Esophagus muscularis mucosa (tissue), 4 donors: ENCODE data around the gene DCHS2. TPM values are rescaled to one million over a fixed set of nuclear protein-coding genes. Genes with fewer than 3 reads are reported as not detected.

Source experiments
- DNase-seq: peaks from one replicate; pipeline ENCODE4 v3.0.0-alpha.2; 2017; ENCODE audit errors: extremely low spot score
- H3K27ac ChIP-seq, 4 donors: fragments of 200-600 bp; sonication (generic); replicated peaks in 1 of 4; 1 replicate in 3 of 4; 2 replicates in 1 of 4; pipeline ENCODE4 v1.5.1; 2016 to 2019; ENCODE audit warnings: mild to moderate bottlenecking in 1 of 4
- H3K27me3 ChIP-seq, 4 donors: fragments of 200-600 bp; sonication (generic); one replicate each; pipeline versions ENCODE4 v1.5.1 to v1.6.0; 2016 to 2019
- H3K36me3 ChIP-seq, 4 donors: fragments of 200-600 bp; sonication (generic); one replicate each; pipeline ENCODE4 v1.5.1; 2016 to 2019
- H3K4me1 ChIP-seq, 4 donors: fragments of 200-600 bp; sonication (generic); one replicate each; pipeline ENCODE4 v1.5.1; 2016 to 2019
- H3K4me3 ChIP-seq, 4 donors: fragments of 200-600 bp; sonication (generic); 1 replicate in 2 of 4; 2 replicates in 2 of 4; pipeline ENCODE4 v1.5.1; 2016 to 2019; ENCODE audit warnings: mild to moderate bottlenecking in 4 of 4, moderate library complexity in 1 of 4
- H3K9me3 ChIP-seq, 4 donors: fragments of 200-600 bp; sonication (generic); 1 replicate in 3 of 4; 2 replicates in 1 of 4; pipeline ENCODE4 v1.5.1; 2016 to 2019
- EP300 ChIP-seq: sonication (generic); formaldehyde crosslinking; IDR thresholded peaks from one replicate; pipeline ENCODE4 v1.6.1; 2017; ENCODE audit warnings: antibody characterized with exemption
- POLR2A ChIP-seq: fragments of 450-650 bp; IDR thresholded peaks from one replicate; pipeline ENCODE4 v1.6.1; 2017; ENCODE audit warnings: antibody characterized with exemption, moderate library complexity, mild to moderate bottlenecking, low read depth
- POLR2AphosphoS5 ChIP-seq, 2 donors: sonication (generic); formaldehyde crosslinking; IDR thresholded peaks; one replicate each; pipeline ENCODE4 v1.6.1; 2017; ENCODE audit warnings: antibody characterized with exemption in 2 of 2
- WGBS: methylation state at CpG from one replicate; pipeline ENCODE4 v1.1.5; 2018; 5-methylcytosine and 5-hydroxymethylcytosine counted together
- intact Hi-C: fragments of 100-400 bp; cut with DNase I; formaldehyde crosslinking; loops from one replicate; pipeline ENCODE4 v1.15.1; 2023
- total RNA-seq, 4 donors: library from RNA; depleted of rRNA; stranded (reverse); fragments of >200 nt; gene quantifications; one replicate each; pipeline versions ENCODE4 v1.1.0 to v1.2.1, GENCODE V29; 2016
- TF ChIP-seq, protein P1 (sequence below), 3 experiments: fragments of 200-600 bp in 2 of 3; fragments of 450-650 bp in 1 of 3; sonication (generic) in 2 of 3; IDR thresholded peaks; one replicate each; pipeline ENCODE4 v1.5.1; 2017 to 2019; ENCODE audit warnings: antibody characterized with exemption in 3 of 3, mild to moderate bottlenecking in 2 of 3, moderate library complexity in 1 of 3

Gene DCHS2
- total RNA-seq, 4 donors from 2014 or later = 2.7 to 5.8 (median 3.2) TPM

DNA sequence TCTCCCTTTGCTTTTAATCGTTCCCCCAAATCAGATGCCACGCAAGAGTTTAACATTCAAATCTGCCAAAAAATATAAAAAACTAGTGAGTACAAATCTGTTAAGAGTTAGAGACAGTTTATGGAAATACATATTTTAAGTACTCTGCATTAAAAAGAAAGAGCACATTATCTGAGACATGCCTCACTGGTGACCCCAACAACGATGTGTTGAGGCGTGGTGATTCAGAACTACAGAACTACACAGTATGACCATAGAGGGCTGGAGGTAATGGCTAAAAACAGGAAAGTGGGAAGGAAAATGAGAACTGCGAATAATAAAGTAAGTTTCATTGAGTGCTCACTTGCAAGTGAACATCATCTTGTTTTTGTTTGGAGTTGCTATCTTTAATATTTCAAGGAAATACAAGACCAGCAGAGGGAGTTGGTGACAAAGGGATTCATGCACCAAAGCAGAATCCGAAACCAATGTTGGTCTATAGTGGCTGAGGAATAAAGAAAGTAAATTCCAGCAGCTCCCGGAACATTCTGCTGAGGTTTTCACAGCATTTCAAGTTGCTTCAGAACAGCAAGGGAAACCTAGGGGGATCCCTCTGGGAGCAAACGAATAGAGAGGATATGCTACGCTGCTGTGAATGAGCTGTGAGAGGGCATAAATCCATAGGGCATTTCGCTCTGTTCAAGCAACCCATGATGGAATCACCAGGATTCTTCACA lies 92.2 kb downstream of the DCHS2 start:
- TF ChIP-seq, protein P1, sequence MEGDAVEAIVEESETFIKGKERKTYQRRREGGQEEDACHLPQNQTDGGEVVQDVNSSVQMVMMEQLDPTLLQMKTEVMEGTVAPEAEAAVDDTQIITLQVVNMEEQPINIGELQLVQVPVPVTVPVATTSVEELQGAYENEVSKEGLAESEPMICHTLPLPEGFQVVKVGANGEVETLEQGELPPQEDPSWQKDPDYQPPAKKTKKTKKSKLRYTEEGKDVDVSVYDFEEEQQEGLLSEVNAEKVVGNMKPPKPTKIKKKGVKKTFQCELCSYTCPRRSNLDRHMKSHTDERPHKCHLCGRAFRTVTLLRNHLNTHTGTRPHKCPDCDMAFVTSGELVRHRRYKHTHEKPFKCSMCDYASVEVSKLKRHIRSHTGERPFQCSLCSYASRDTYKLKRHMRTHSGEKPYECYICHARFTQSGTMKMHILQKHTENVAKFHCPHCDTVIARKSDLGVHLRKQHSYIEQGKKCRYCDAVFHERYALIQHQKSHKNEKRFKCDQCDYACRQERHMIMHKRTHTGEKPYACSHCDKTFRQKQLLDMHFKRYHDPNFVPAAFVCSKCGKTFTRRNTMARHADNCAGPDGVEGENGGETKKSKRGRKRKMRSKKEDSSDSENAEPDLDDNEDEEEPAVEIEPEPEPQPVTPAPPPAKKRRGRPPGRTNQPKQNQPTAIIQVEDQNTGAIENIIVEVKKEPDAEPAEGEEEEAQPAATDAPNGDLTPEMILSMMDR (IDR thresholded peaks at IDR 0.05) = peak; percentile 31 to 47 (median 44)
- TF ChIP-seq POLR2A (no peak), EP300 (no peak)
- H3K36me3 ChIP-seq = no peaks in the 10 kb centered on the region
- intact Hi-C loops = loop anchor here (2.0 to 10.0 kb wide), 2 partner anchors 107 to 225 kb away; no protein-coding TSS in a partner anchor
- no peaks in the 10 kb centered on the region for H3K27me3 ChIP-seq
- H3K27ac ChIP-seq = no peak overlapping the region
- no peak for DNase-seq
- WGBS = 62% methylated on average over 10 of the region's 10 CpGs
- no peaks in the 10 kb centered on the region for H3K4me1 ChIP-seq
- H3K9me3 ChIP-seq = no peaks in the 10 kb centered on the region
- peak overlapping the region; percentile 13 to 40 (median 23) for H3K4me3 ChIP-seq

DNA sequence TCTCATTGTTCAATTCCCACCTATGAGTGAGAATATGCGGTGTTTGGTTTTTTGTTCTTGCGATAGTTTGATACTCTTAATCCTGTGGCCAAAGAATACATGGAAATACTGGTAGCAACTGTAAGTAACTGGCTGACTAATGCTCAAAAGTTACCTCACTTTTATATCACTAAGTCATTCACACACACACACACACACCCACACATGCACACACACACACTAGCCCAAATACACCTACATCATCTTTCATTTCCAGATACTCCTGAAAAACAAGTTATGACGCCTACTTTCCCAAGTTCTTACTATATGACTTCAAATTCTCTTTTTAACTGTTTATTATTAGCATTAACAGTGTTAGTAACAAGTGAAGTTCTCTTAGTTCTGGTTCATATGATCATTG lies 101.3 kb downstream of the DCHS2 start:
- WGBS = 93% methylated on average over 3 of the region's 3 CpGs
- no peak overlapping the region for H3K27ac ChIP-seq
- no peak for TF ChIP-seq POLR2A
- TF ChIP-seq, protein P1 (IDR thresholded peaks at IDR 0.05) = no peak
- TF ChIP-seq EP300 = no peak
- DNase-seq = no peak
- intact Hi-C loops = loop anchor here (10.0 kb wide), 1 partner anchor 234 kb away; no protein-coding TSS in a partner anchor
- no peak overlapping the region for H3K4me3 ChIP-seq
- H3K9me3 ChIP-seq = no peaks in the 10 kb centered on the region
- H3K4me1 ChIP-seq = no peaks in the 10 kb centered on the region
- no peaks in the 10 kb centered on the region for H3K36me3 ChIP-seq
- no peaks in the 10 kb centered on the region for H3K27me3 ChIP-seq

- Histone ChIP-seq H3K4me1 (no peaks in the 10 kb centered on the region), H3K27ac (no peak overlapping the region), H3K9me3 (no peaks in the 10 kb centered on the region), H3K27me3 (no peaks in the 10 kb centered on the region), H3K4me3 (no peak overlapping the region), H3K36me3 (no peaks in the 10 kb centered on the region)
- intact Hi-C loops = no loop called here
- no peak for DNase-seq
- no peak for TF ChIP-seq POLR2AphosphoS5 (IDR thresholded peaks at IDR 0.05)
- TF ChIP-seq EP300 = no peak
- TF ChIP-seq, protein P1 (IDR thresholded peaks at IDR 0.05) = no peak
- TF ChIP-seq POLR2A = no peak
Observed at GRCh38 chr4:154389148-154389547, 102.5 kb downstream of the DCHS2 start.

- Histone ChIP-seq H3K9me3 (no peaks in the 10 kb centered on the region), H3K27ac (no peak overlapping the region), H3K4me3 (no peak overlapping the region), H3K36me3 (no peaks in the 10 kb centered on the region), H3K4me1 (no peaks in the 10 kb centered on the region), H3K27me3 (no peaks in the 10 kb centered on the region)
- intact Hi-C loops = no loop called here
- WGBS = 84% methylated on average over 4 of the region's 4 CpGs
- no peak for DNase-seq
- TF ChIP-seq EP300 = no peak
- TF ChIP-seq, protein P1 (IDR thresholded peaks at IDR 0.05) = no peak
- TF ChIP-seq POLR2AphosphoS5 (IDR thresholded peaks at IDR 0.05) = no peak
Observed at GRCh38 chr4:154384012-154384411, 107.6 kb downstream of the DCHS2 start.

GRCh38 chr4:154376486-154376885 lies 115.1 kb downstream of the DCHS2 start:
- H3K27me3 ChIP-seq = no peaks in the 10 kb centered on the region
- no peak for TF ChIP-seq EP300
- TF ChIP-seq POLR2A = no peak
- no peak for TF ChIP-seq POLR2AphosphoS5 (IDR thresholded peaks at IDR 0.05)
- TF ChIP-seq, protein P1 (IDR thresholded peaks at IDR 0.05) = no peak
- H3K27ac ChIP-seq = no peak overlapping the region
- no peak overlapping the region for H3K4me3 ChIP-seq
- no peaks in the 10 kb centered on the region for H3K4me1 ChIP-seq
- no peaks in the 10 kb centered on the region for H3K36me3 ChIP-seq
- intact Hi-C loops = no loop called here
- no peak for DNase-seq
- H3K9me3 ChIP-seq = no peaks in the 10 kb centered on the region
- 80% methylated on average over 1 of the region's 1 CpG for WGBS
